ENCODE data around the gene LPIN1.

LPIN1 gene

GRCh38 chr2:11746376-11746806 lies at the start of gene LPIN1:
Gene LPIN1, plus strand, starts transcription at chr2:11746632. Its CDS starts 18,910 bp downstream, at chr2:11765542.
- DNase-seq: peak; percentile 92

GRCh38 chr2:11696736-11697102 lies 49.7 kb upstream of the LPIN1 start:
- no peak for DNase-seq

GRCh38 chr2:11697103-11697871 lies 49.1 kb upstream of the LPIN1 start:
- no peak for DNase-seq

GRCh38 chr2:11698009-11698922 lies 48.2 kb upstream of the LPIN1 start:
- no peak for DNase-seq

- no peak for DNase-seq
These were observed 46.5 kb upstream of the LPIN1 start for GRCh38 chr2:11699686-11700670.

- DNase-seq: no peak
These were observed 45.2 kb upstream of the LPIN1 start for GRCh38 chr2:11701206-11701605.

- DNase-seq: no peak
These were observed 44.6 kb upstream of the LPIN1 start for GRCh38 chr2:11701751-11702301.

GRCh38 chr2:11702946-11703345 lies 43.5 kb upstream of the LPIN1 start:
- DNase-seq: no peak

- no peak for DNase-seq
These were observed 42.7 kb upstream of the LPIN1 start for GRCh38 chr2:11703700-11704099.

- no peak for DNase-seq
These were observed 41.4 kb upstream of the LPIN1 start for GRCh38 chr2:11705063-11705462.

- DNase-seq: no peak
These were observed 40.7 kb upstream of the LPIN1 start for GRCh38 chr2:11705711-11706110.

- DNase-seq: no peak
These were observed 38.3 kb upstream of the LPIN1 start for GRCh38 chr2:11708106-11708505.

- no peak for DNase-seq
These were observed 37.1 kb upstream of the LPIN1 start for GRCh38 chr2:11709293-11709692.

GRCh38 chr2:11710210-11710609 lies 36.2 kb upstream of the LPIN1 start:
- DNase-seq: no peak

GRCh38 chr2:11710632-11711353 lies 35.6 kb upstream of the LPIN1 start:
- DNase-seq: no peak

GRCh38 chr2:11711354-11711716 lies 35.1 kb upstream of the LPIN1 start:
- DNase-seq: no peak

- no peak for DNase-seq
These were observed 34.7 kb upstream of the LPIN1 start for GRCh38 chr2:11711751-11712150.

GRCh38 chr2:11712866-11713265 lies 33.6 kb upstream of the LPIN1 start:
- DNase-seq: no peak

GRCh38 chr2:11713815-11714214 lies 32.6 kb upstream of the LPIN1 start:
- DNase-seq: no peak

GRCh38 chr2:11715987-11716652 lies 30.3 kb upstream of the LPIN1 start:
- no peak for DNase-seq

- no peak for DNase-seq
These were observed 29.6 kb upstream of the LPIN1 start for GRCh38 chr2:11716689-11717321.

Measured in activated CD4-positive, alpha-beta T cell treated with anti-CD3 and anti-CD28 coated beads, Interleukin-2, Interleukin-6, amounts not matched to agents 100 ng/mL and 50 ng/mL, durations not matched to agents 16 hours and 8 hours (primary cell).